Measurements from ENCODE around the gene GPR107.

GRCh38 chr9:130106860-130107233 lies 53.1 kb downstream of the GPR107 start:
- TF ChIP-seq EZH2 (IDR thresholded peaks at IDR 0.05; ENCODE audit: borderline replicate concordance, low read depth, low read length, poor library complexity, severe bottlenecking) = no peak
- no peak for TF ChIP-seq CTCF (conservative IDR thresholded peaks at IDR 0.05; ENCODE audit: low read depth, low read length)
